22Rv1 (cell line): ENCODE results near the gene MOB2.

Experiments used
- ZFX ChIP-seq: fragments of 450-650 bp; IDR thresholded peaks from 2 replicates; pipeline ENCODE4 v1.6.1; 2017; ENCODE audit warnings: antibody characterized with exemption, borderline replicate concordance
- TF ChIP-seq, protein P1 (sequence below): fragments of 450-650 bp; IDR thresholded peaks from 2 replicates; pipeline ENCODE4 v1.5.1; 2017; ENCODE audit warnings: mild to moderate bottlenecking

DNA sequence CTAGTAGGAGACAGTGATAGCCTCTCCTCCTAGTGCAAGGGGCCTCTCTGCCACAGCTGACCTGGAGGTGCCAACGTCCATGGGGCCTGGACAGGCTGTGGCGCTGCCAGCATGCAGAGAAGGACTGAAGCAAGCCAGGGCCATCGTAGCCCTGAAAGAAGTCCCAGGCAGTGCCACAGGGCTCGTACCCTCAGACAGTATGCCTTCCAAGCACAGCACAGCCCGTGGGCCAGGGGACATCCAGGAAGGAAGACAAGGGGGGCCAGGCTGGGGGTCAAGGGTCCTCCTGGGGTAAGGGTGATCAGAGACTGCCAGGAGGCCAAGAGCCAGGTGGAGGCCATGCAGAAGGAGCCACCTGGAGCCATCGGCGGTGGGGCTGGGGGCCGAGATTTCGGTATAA is 20.4 kb upstream of the MOB2 start:
- TF ChIP-seq, protein P1, sequence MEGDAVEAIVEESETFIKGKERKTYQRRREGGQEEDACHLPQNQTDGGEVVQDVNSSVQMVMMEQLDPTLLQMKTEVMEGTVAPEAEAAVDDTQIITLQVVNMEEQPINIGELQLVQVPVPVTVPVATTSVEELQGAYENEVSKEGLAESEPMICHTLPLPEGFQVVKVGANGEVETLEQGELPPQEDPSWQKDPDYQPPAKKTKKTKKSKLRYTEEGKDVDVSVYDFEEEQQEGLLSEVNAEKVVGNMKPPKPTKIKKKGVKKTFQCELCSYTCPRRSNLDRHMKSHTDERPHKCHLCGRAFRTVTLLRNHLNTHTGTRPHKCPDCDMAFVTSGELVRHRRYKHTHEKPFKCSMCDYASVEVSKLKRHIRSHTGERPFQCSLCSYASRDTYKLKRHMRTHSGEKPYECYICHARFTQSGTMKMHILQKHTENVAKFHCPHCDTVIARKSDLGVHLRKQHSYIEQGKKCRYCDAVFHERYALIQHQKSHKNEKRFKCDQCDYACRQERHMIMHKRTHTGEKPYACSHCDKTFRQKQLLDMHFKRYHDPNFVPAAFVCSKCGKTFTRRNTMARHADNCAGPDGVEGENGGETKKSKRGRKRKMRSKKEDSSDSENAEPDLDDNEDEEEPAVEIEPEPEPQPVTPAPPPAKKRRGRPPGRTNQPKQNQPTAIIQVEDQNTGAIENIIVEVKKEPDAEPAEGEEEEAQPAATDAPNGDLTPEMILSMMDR, result no peak
- no peak for TF ChIP-seq ZFX
